ENCODE results near the gene SEPTIN1. TPM values are rescaled to one million over a fixed set of nuclear protein-coding genes. Genes with fewer than 3 reads are reported as not detected.

SEPTIN1 gene
- total and polyA plus RNA-seq, 2 of the 13 experiments (the other 11 are each of a cell fraction or from before 2014, with no cell fraction given), result 0.18 to 0.67 TPM

DNA sequence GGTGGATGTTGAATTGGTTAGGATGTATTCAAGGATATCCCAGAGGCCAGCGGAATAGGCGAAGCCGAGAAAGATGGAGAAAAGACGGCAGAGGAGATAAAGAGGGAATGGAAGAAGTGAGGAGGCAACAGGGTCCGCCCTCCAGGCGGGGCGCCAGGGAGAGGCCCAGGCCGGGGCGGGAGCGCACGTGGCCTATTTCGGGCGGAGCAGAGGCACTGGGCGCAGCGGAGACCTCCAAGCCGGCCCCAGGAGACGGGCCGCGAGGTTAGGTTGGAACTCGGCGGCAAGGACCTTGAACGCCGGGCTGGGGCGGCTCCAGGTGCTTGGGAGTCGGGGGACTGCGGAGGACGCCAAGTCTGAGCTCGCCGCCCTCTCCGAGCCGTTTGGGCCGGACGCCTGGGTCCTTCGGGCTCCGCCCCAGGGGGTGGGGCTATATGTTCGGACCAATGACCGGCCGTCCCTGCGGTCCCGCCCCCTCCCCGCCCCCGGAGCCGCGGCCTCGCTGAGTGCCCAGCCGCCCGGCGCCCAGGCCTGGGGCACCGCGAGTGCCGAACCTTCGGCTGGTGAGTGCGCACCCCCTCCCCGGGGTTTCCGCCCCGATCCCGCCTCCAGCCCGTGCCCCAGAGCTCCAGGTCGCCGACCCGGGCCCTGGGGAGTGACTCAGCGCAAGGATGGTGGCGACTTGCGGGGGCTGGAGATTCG, 24.9 kb upstream of the SEPTIN1 start, which contains the start of gene ZNF771 (continued):
- TF ChIP-seq, protein P1, sequence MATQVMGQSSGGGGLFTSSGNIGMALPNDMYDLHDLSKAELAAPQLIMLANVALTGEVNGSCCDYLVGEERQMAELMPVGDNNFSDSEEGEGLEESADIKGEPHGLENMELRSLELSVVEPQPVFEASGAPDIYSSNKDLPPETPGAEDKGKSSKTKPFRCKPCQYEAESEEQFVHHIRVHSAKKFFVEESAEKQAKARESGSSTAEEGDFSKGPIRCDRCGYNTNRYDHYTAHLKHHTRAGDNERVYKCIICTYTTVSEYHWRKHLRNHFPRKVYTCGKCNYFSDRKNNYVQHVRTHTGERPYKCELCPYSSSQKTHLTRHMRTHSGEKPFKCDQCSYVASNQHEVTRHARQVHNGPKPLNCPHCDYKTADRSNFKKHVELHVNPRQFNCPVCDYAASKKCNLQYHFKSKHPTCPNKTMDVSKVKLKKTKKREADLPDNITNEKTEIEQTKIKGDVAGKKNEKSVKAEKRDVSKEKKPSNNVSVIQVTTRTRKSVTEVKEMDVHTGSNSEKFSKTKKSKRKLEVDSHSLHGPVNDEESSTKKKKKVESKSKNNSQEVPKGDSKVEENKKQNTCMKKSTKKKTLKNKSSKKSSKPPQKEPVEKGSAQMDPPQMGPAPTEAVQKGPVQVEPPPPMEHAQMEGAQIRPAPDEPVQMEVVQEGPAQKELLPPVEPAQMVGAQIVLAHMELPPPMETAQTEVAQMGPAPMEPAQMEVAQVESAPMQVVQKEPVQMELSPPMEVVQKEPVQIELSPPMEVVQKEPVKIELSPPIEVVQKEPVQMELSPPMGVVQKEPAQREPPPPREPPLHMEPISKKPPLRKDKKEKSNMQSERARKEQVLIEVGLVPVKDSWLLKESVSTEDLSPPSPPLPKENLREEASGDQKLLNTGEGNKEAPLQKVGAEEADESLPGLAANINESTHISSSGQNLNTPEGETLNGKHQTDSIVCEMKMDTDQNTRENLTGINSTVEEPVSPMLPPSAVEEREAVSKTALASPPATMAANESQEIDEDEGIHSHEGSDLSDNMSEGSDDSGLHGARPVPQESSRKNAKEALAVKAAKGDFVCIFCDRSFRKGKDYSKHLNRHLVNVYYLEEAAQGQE (IDR thresholded peaks at IDR 0.05; ENCODE audit: borderline replicate concordance in 1 of 2, low read depth in 1 of 2, low read length in 2 of 2), result peak in 1 of 2 experiments; percentile 65; a peak in 2 of 4 replicates
- TF ChIP-seq ZMYM3 (CRISPR knock-in tag; IDR thresholded peaks at IDR 0.05), result peak; percentile 59
- TF ChIP-seq, protein P2, sequence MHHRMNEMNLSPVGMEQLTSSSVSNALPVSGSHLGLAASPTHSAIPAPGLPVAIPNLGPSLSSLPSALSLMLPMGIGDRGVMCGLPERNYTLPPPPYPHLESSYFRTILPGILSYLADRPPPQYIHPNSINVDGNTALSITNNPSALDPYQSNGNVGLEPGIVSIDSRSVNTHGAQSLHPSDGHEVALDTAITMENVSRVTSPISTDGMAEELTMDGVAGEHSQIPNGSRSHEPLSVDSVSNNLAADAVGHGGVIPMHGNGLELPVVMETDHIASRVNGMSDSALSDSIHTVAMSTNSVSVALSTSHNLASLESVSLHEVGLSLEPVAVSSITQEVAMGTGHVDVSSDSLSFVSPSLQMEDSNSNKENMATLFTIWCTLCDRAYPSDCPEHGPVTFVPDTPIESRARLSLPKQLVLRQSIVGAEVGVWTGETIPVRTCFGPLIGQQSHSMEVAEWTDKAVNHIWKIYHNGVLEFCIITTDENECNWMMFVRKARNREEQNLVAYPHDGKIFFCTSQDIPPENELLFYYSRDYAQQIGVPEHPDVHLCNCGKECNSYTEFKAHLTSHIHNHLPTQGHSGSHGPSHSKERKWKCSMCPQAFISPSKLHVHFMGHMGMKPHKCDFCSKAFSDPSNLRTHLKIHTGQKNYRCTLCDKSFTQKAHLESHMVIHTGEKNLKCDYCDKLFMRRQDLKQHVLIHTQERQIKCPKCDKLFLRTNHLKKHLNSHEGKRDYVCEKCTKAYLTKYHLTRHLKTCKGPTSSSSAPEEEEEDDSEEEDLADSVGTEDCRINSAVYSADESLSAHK (CRISPR knock-in tag; IDR thresholded peaks at IDR 0.05; ENCODE audit: borderline replicate concordance), result no peak
- TF ChIP-seq, protein P3, sequence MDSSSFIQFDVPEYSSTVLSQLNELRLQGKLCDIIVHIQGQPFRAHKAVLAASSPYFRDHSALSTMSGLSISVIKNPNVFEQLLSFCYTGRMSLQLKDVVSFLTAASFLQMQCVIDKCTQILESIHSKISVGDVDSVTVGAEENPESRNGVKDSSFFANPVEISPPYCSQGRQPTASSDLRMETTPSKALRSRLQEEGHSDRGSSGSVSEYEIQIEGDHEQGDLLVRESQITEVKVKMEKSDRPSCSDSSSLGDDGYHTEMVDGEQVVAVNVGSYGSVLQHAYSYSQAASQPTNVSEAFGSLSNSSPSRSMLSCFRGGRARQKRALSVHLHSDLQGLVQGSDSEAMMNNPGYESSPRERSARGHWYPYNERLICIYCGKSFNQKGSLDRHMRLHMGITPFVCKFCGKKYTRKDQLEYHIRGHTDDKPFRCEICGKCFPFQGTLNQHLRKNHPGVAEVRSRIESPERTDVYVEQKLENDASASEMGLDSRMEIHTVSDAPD (CRISPR knock-in tag; IDR thresholded peaks at IDR 0.05), result peak; percentile 78; the same call in 1 of the 2 replicates
- peak; percentile 82; the same call in 1 of the 2 replicates for TF ChIP-seq SALL1 (CRISPR knock-in tag; IDR thresholded peaks at IDR 0.05)
- TF ChIP-seq ZNF703 (CRISPR knock-in tag; IDR thresholded peaks at IDR 0.05; ENCODE audit: borderline replicate concordance), result no peak
- peak; percentile 70; the same call in 1 of the 2 replicates for TF ChIP-seq KLF9 (CRISPR knock-in tag; IDR thresholded peaks at IDR 0.05; ENCODE audit: low read depth)
- TF ChIP-seq EEA1 (CRISPR knock-in tag; IDR thresholded peaks at IDR 0.05; ENCODE audit: borderline replicate concordance), result 0 out of 2 replicates have a peak, but pooled peaks have one; percentile 27
- peak; percentile 93 for TF ChIP-seq KLF6 (CRISPR knock-in tag; IDR thresholded peaks at IDR 0.05)
- peak; percentile 56; the same call in 1 of the 2 replicates for TF ChIP-seq NR2C2 (CRISPR knock-in tag; IDR thresholded peaks at IDR 0.05; ENCODE audit: borderline replicate concordance)
- 0 out of 2 replicates have a peak, but pooled peaks have one; percentile 22 for TF ChIP-seq ZNF546 (CRISPR knock-in tag; conservative IDR thresholded peaks at IDR 0.05)
- TF ChIP-seq POLR2G (IDR thresholded peaks at IDR 0.05; ENCODE audit: low read depth, low read length), result peak; percentile 96
- peak; percentile 11; the same call in 1 of the 2 replicates for TF ChIP-seq FOXA3 (CRISPR knock-in tag; IDR thresholded peaks at IDR 0.05)
- TF ChIP-seq HHEX (CRISPR knock-in tag; IDR thresholded peaks at IDR 0.05), result no peak
- no peak for TF ChIP-seq RFXANK (CRISPR knock-in tag; IDR thresholded peaks at IDR 0.05)
- no peak; a peak in 1 of 4 replicates for TF ChIP-seq NR2F1 (CRISPR knock-in tag; IDR thresholded peaks at IDR 0.05)
- TF ChIP-seq, protein P4, sequence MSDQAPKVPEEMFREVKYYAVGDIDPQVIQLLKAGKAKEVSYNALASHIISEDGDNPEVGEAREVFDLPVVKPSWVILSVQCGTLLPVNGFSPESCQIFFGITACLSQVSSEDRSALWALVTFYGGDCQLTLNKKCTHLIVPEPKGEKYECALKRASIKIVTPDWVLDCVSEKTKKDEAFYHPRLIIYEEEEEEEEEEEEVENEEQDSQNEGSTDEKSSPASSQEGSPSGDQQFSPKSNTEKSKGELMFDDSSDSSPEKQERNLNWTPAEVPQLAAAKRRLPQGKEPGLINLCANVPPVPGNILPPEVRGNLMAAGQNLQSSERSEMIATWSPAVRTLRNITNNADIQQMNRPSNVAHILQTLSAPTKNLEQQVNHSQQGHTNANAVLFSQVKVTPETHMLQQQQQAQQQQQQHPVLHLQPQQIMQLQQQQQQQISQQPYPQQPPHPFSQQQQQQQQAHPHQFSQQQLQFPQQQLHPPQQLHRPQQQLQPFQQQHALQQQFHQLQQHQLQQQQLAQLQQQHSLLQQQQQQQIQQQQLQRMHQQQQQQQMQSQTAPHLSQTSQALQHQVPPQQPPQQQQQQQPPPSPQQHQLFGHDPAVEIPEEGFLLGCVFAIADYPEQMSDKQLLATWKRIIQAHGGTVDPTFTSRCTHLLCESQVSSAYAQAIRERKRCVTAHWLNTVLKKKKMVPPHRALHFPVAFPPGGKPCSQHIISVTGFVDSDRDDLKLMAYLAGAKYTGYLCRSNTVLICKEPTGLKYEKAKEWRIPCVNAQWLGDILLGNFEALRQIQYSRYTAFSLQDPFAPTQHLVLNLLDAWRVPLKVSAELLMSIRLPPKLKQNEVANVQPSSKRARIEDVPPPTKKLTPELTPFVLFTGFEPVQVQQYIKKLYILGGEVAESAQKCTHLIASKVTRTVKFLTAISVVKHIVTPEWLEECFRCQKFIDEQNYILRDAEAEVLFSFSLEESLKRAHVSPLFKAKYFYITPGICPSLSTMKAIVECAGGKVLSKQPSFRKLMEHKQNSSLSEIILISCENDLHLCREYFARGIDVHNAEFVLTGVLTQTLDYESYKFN (CRISPR knock-in tag; conservative IDR thresholded peaks at IDR 0.05), result peak; percentile 60
